Measurements from ENCODE around the gene ANKH. TPM values are rescaled to one million over a fixed set of nuclear protein-coding genes. Genes with fewer than 3 reads are reported as not detected.

The ANKH gene
- total and polyA plus RNA-seq, 2 donors (not counting 1 experiment from before 2014, with no cell fraction given): 13.7 to 71.1 TPM

DNA sequence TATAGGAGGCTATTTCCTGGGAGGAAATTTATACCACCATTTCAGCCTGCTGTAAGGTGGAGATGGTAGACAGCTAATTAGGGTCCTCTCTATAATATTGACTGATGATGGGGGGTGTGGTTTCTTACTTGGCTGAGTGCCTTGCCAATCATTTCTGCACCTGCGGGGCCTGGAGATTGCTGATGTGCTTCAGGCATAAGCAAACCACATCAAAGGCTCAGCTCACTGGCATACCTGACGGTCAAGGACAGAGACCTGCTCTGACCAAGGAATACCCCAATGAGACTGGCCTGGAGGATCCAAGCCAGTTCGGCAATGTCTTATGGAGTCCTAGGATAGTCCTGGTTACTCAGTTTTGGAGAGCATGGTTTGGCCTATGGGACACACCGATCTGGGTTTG is 29.5 kb downstream of the ANKH start:
- ATAC-seq (ENCODE audit: low read depth): no peak
- Mint-ChIP-seq H3K27me3 (no peaks in the 10 kb centered on the region), H3K4me3 (no peak overlapping the region), H3K4me1 (no peaks in the 10 kb centered on the region), H3K27ac (no peak overlapping the region), H3K9me3 (ENCODE audit: insufficient read depth) (no peaks in the 10 kb centered on the region)
- intact Hi-C loops (cut with micrococcal nuclease): no loop called here
- no peaks in the 10 kb centered on the region for H4K20me1 ChIP-seq (ENCODE audit: control insufficient read depth, insufficient read depth, low read length, poor library complexity, severe bottlenecking)
- TF ChIP-seq CTCF (IDR thresholded peaks at IDR 0.05): no peak
- no peak for TF ChIP-seq EZH2 (IDR thresholded peaks at IDR 0.05; ENCODE audit: borderline replicate concordance, insufficient read depth, low read depth, low read length, poor library complexity, severe bottlenecking)
- no peak overlapping the region for H2AFZ ChIP-seq (ENCODE audit: insufficient read depth, low read depth, low read length, poor library complexity, severe bottlenecking)
- CTCF ChIA-PET: interaction anchor here (1.7 kb wide), 1 partner anchor 26 kb away, joined by 5 read pairs; no protein-coding TSS in a partner anchor
- 82% methylated on average over 4 of the region's 4 CpGs for WGBS (ENCODE audit: insufficient coverage)
- H3K27ac ChIP-seq (ENCODE audit: low read length in 2 of 2): no peak overlapping the region
- no peaks in the 10 kb centered on the region for H3K79me2 ChIP-seq (ENCODE audit: control insufficient read depth, insufficient read depth, low read length)
- no peaks in the 10 kb centered on the region for H3K36me3 ChIP-seq (replicated peaks in 1 of 2; ENCODE audit: control extremely low read depth in 1 of 2, control insufficient read depth in 1 of 2, extremely low read depth in 1 of 2, insufficient read depth in 2 of 2, low read length in 1 of 2)
- no peak overlapping the region for H3K4me3 ChIP-seq (ENCODE audit: control extremely low read depth in 1 of 5, extremely low read depth in 1 of 5, insufficient read depth in 1 of 5, low read depth in 2 of 5, low read length in 4 of 5)
- POLR2A ChIA-PET: no interaction called here
- H3K9me3 ChIP-seq (ENCODE audit: control extremely low read depth in 1 of 3, control insufficient read depth in 2 of 3, insufficient read depth in 1 of 3, low read length in 2 of 3): no peaks in the 10 kb centered on the region
- no peak overlapping the region for H3K4me2 ChIP-seq (replicated peaks; ENCODE audit: low read depth, low read length, poor library complexity, severe bottlenecking)
- no peak overlapping the region for H3K9ac ChIP-seq (ENCODE audit: low read length)
- no peak for DNase-seq
- no peaks in the 10 kb centered on the region for H3K4me1 ChIP-seq (ENCODE audit: control insufficient read depth in 2 of 2, insufficient read depth in 2 of 2, low read length in 2 of 2)
- no peaks in the 10 kb centered on the region for H3K27me3 ChIP-seq (replicated peaks in 1 of 4; ENCODE audit: control extremely low read depth in 1 of 4, control insufficient read depth in 3 of 4, insufficient read depth in 4 of 4, low read length in 3 of 4)

DNA sequence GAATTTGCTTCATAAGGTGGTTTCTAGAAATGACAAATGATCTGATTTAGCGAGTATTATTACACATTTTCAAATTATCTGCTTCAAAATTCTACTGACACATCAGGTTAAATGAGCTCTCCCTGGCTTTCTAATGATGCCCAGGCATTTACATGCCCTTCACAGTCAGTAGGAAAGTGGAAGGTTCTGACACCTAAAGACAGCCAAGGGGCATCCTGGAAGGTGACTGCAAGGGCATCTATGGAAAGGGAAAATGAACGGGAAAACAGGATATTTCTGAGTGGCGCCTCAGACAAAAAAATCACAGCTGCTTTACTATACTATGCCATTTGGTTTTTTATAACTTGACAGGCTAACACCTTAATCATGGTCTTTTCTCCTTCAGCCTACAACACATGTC is 31.0 kb downstream of the ANKH start:
- H3K9me3 ChIP-seq (ENCODE audit: control extremely low read depth in 1 of 3, control insufficient read depth in 2 of 3, insufficient read depth in 1 of 3, low read length in 2 of 3): no peaks in the 10 kb centered on the region
- H3K4me3 ChIP-seq (ENCODE audit: control extremely low read depth in 1 of 5, extremely low read depth in 1 of 5, insufficient read depth in 1 of 5, low read depth in 2 of 5, low read length in 4 of 5): no peak overlapping the region
- H3K27ac Mint-ChIP-seq: no peak overlapping the region
- H3K27ac ChIP-seq (ENCODE audit: low read length in 2 of 2): no peak overlapping the region
- no peaks in the 10 kb centered on the region for H3K27me3 ChIP-seq (replicated peaks in 1 of 4; ENCODE audit: control extremely low read depth in 1 of 4, control insufficient read depth in 3 of 4, insufficient read depth in 4 of 4, low read length in 3 of 4)
- no peak overlapping the region for H3K9ac ChIP-seq (ENCODE audit: low read length)
- peaks cover 8% of the 10 kb centered on the region for H3K4me1 Mint-ChIP-seq
- H3K9me3 Mint-ChIP-seq (ENCODE audit: insufficient read depth): no peaks in the 10 kb centered on the region
- no CpG with 5 or more reads among the region's 3 CpGs for WGBS (ENCODE audit: insufficient coverage)
- no peaks in the 10 kb centered on the region for H3K79me2 ChIP-seq (ENCODE audit: control insufficient read depth, insufficient read depth, low read length)
- ATAC-seq (ENCODE audit: low read depth) (no peak), DNase-seq (no peak)
- intact Hi-C loops (cut with micrococcal nuclease): no loop called here
- no peaks in the 10 kb centered on the region for H3K36me3 ChIP-seq (replicated peaks in 1 of 2; ENCODE audit: control extremely low read depth in 1 of 2, control insufficient read depth in 1 of 2, extremely low read depth in 1 of 2, insufficient read depth in 2 of 2, low read length in 1 of 2)
- no peak overlapping the region for H3K4me2 ChIP-seq (replicated peaks; ENCODE audit: low read depth, low read length, poor library complexity, severe bottlenecking)
- H4K20me1 ChIP-seq (ENCODE audit: control insufficient read depth, insufficient read depth, low read length, poor library complexity, severe bottlenecking): no peaks in the 10 kb centered on the region
- ChIA-PET POLR2A (no interaction called here), CTCF (interaction anchor here (0.7 kb wide), 1 partner anchor 11 kb away, joined by 3 read pairs; no protein-coding TSS in a partner anchor)
- H2AFZ ChIP-seq (ENCODE audit: insufficient read depth, low read depth, low read length, poor library complexity, severe bottlenecking): no peak overlapping the region
- H3K4me1 ChIP-seq (ENCODE audit: control insufficient read depth in 2 of 2, insufficient read depth in 2 of 2, low read length in 2 of 2): peaks cover 0 to under 1% of the 10 kb centered on the region in 2 donors
- TF ChIP-seq EZH2 (IDR thresholded peaks at IDR 0.05; ENCODE audit: borderline replicate concordance, insufficient read depth, low read depth, low read length, poor library complexity, severe bottlenecking): no peak
- no peak for TF ChIP-seq CTCF (IDR thresholded peaks at IDR 0.05)
- no peaks in the 10 kb centered on the region for H3K27me3 Mint-ChIP-seq
- H3K4me3 Mint-ChIP-seq: no peak overlapping the region
